IMR-90 (cell line): ENCODE results near the gene GPX6. TPM values are rescaled to one million over a fixed set of nuclear protein-coding genes. Genes with fewer than 3 reads are reported as not detected.

Experiments used
- ATAC-seq: fragments of 200-7000 bp; cut with Tn5 transposase; 2 replicates; pipeline ENCODE4 v1.9.1; 2020; ENCODE audit warnings: low read depth, mild to moderate bottlenecking, moderate library complexity
- BruUV-seq: library from RNA; stranded (reverse); fragments of 400-500 nt; replicated peaks from 2 replicates; lab custom pipeline; 2021; lab: Mats Ljungman, UMichigan
- CTCF ChIA-PET: fragments of 300-600 bp; formaldehyde crosslinking; extraction: SDS; loops from one replicate; lab custom pipeline; 2021; ENCODE audit warnings: antibody characterized with exemption; lab: Yijun Ruan, JAX
- POLR2A ChIA-PET: fragments of 300-600 bp; sonication (Branson Sonifier 250); formaldehyde crosslinking; loops from one replicate; lab custom pipeline; 2022; ENCODE audit warnings: antibody characterized with exemption; ENCODE audit not compliant: unreplicated experiment; lab: Charles Lee
- DNase-seq: peaks from one replicate; pipeline ENCODE4 v3.0.0; 2013
- H2AFZ ChIP-seq: replicated peaks from 2 replicates; pipeline ENCODE3; 2013; ENCODE audit warnings: low read length, mild to moderate bottlenecking; ENCODE audit not compliant: poor library complexity
- H2AK5ac ChIP-seq: 2 replicates; pipeline ENCODE4 v1.6.1; 2013; ENCODE audit warnings: low read depth, low read length, inconsistent platforms
- H2AK9ac ChIP-seq: replicated peaks from 2 replicates; pipeline ENCODE3; 2013; ENCODE audit warnings: mild to moderate bottlenecking, low read depth, low read length, moderate library complexity; ENCODE audit not compliant: poor library complexity
- H2BK120ac ChIP-seq: 2 replicates; pipeline ENCODE4 v1.6.1; 2013; ENCODE audit warnings: low read depth, low read length, inconsistent platforms
- H2BK15ac ChIP-seq: 3 replicates; pipeline ENCODE4 v1.6.1; 2013; ENCODE audit warnings: low read depth, low read length, inconsistent platforms
- H2BK20ac ChIP-seq: 2 replicates; pipeline ENCODE4 v1.6.1; 2013; ENCODE audit warnings: low read depth, mild to moderate bottlenecking, inconsistent platforms, low read length, moderate library complexity
- H2BK5ac ChIP-seq: 2 replicates; pipeline ENCODE4 v1.6.1; 2013; ENCODE audit warnings: mild to moderate bottlenecking, low read depth, low read length, inconsistent platforms; ENCODE audit not compliant: poor library complexity, severe bottlenecking
- H3K14ac ChIP-seq: replicated peaks from 2 replicates; pipeline ENCODE4 v1.6.1; 2013; ENCODE audit warnings: low read depth, low read length, inconsistent platforms
- H3K18ac ChIP-seq: 2 replicates; pipeline ENCODE4 v1.6.1; 2013; ENCODE audit warnings: low read depth, low read length, control low read depth
- H3K23ac ChIP-seq: 2 replicates; pipeline ENCODE4 v1.6.1; 2013; ENCODE audit warnings: low read depth, low read length, inconsistent platforms
- H3K27ac ChIP-seq: 2 replicates; pipeline ENCODE4 v1.5.1; 2013; ENCODE audit warnings: mild to moderate bottlenecking, control low read depth, low read length; ENCODE audit not compliant: insufficient read depth
- H3K27me3 ChIP-seq: 2 replicates; pipeline ENCODE4 v1.6.1; 2013; ENCODE audit warnings: low read length; ENCODE audit not compliant: control insufficient read depth, insufficient read depth
- H3K36me3 ChIP-seq: 2 replicates; pipeline ENCODE4 v1.6.1; 2013; ENCODE audit warnings: low read length, mixed read lengths; ENCODE audit not compliant: control insufficient read depth, insufficient read depth
- H3K4ac ChIP-seq: 2 replicates; pipeline ENCODE4 v1.6.1; 2013; ENCODE audit warnings: low read depth, low read length, inconsistent platforms
- H3K4me1 ChIP-seq: 2 replicates; pipeline ENCODE4 v1.6.1; 2013; ENCODE audit warnings: low read length, mixed read lengths; ENCODE audit not compliant: control insufficient read depth, insufficient read depth
- H3K4me2 ChIP-seq: 2 replicates; pipeline ENCODE4 v1.6.1; 2013; ENCODE audit warnings: low read depth, mild to moderate bottlenecking, control low read depth, low read length, moderate library complexity
- H3K4me3 ChIP-seq: 2 replicates; pipeline ENCODE4 v1.5.1; 2013; ENCODE audit warnings: low read depth, mild to moderate bottlenecking, control low read depth, low read length, moderate library complexity; ENCODE audit not compliant: insufficient read depth
- H3K56ac ChIP-seq: 2 replicates; pipeline ENCODE4 v1.6.1; 2013; ENCODE audit warnings: low read length, inconsistent platforms; ENCODE audit not compliant: insufficient read depth; ENCODE audit errors: extremely low read depth
- H3K79me1 ChIP-seq, 2 experiments: 2 replicates each; pipeline ENCODE4 v1.6.1; 2013; ENCODE audit warnings: low read length in 2 of 2, inconsistent platforms in 1 of 2, low read depth in 1 of 2
- H3K9ac ChIP-seq: 2 replicates; pipeline ENCODE4 v1.6.1; 2013; ENCODE audit warnings: low read depth, low read length, control low read depth
- H3K9me1 ChIP-seq: 2 replicates; pipeline ENCODE4 v1.6.1; 2013; ENCODE audit warnings: low read length, inconsistent platforms; ENCODE audit not compliant: insufficient read depth
- H3K9me3 ChIP-seq: 2 replicates; pipeline ENCODE4 v1.6.1; 2013; ENCODE audit warnings: low read length; ENCODE audit not compliant: control insufficient read depth, insufficient read depth
- H4K20me1 ChIP-seq: 2 replicates; pipeline ENCODE4 v1.6.1; 2013; ENCODE audit warnings: low read length, inconsistent platforms; ENCODE audit not compliant: insufficient read depth
- H4K5ac ChIP-seq: 2 replicates; pipeline ENCODE4 v1.6.1; 2013; ENCODE audit warnings: mild to moderate bottlenecking, low read depth, low read length, control low read depth
- H4K8ac ChIP-seq, 2 experiments: 2 replicates each; pipeline ENCODE4 v1.6.1; 2013; ENCODE audit warnings: low read depth in 2 of 2, low read length in 2 of 2, control low read depth in 1 of 2, inconsistent platforms in 1 of 2
- H4K91ac ChIP-seq: 2 replicates; pipeline ENCODE4 v1.6.1; 2013; ENCODE audit warnings: low read depth, low read length, inconsistent platforms; ENCODE audit not compliant: insufficient read depth
- BHLHE40 ChIP-seq: fragments of 150-350 bp; IDR thresholded peaks from 2 replicates; pipeline ENCODE4 v1.6.1; 2016; ENCODE audit warnings: mild to moderate bottlenecking, low read depth, low read length
- CHD1 ChIP-seq: IDR thresholded peaks from 2 replicates; pipeline ENCODE4 v1.6.1; 2012; ENCODE audit warnings: low read depth, low read length, improper control_type of control experiment
- CTCF ChIP-seq: conservative IDR thresholded peaks from 2 replicates; pipeline ENCODE4 v1.5.1; 2012; ENCODE audit warnings: mild to moderate bottlenecking, low read depth, low read length, improper control_type of control experiment
- ELK1 ChIP-seq: fragments of 150-350 bp; IDR thresholded peaks from 2 replicates; pipeline ENCODE4 v1.6.1; 2016; ENCODE audit warnings: low read depth, mild to moderate bottlenecking, low read length, moderate library complexity, borderline replicate concordance
- FOS ChIP-seq: fragments of 150-350 bp; IDR thresholded peaks from 2 replicates; pipeline ENCODE4 v1.6.1; 2016; ENCODE audit warnings: low read depth, low read length
- MAFK ChIP-seq: IDR thresholded peaks from 2 replicates; pipeline ENCODE4 v1.6.1; 2012; ENCODE audit warnings: low read depth, low read length, improper control_type of control experiment
- MAZ ChIP-seq: IDR thresholded peaks from 2 replicates; pipeline ENCODE4 v1.6.1; 2012; ENCODE audit warnings: low read depth, mild to moderate bottlenecking, low read length, improper control_type of control experiment, moderate library complexity, borderline replicate concordance
- MXI1 ChIP-seq: IDR thresholded peaks from 2 replicates; pipeline ENCODE4 v1.6.1; 2012; ENCODE audit warnings: low read depth, mild to moderate bottlenecking, low read length, moderate library complexity, borderline replicate concordance
- NFE2L2 ChIP-seq: fragments of 150-350 bp; IDR thresholded peaks from 2 replicates; pipeline ENCODE4 v1.6.1; 2016; ENCODE audit warnings: low read depth, mild to moderate bottlenecking, low read length
- POLR2A ChIP-seq: IDR thresholded peaks from 2 replicates; pipeline ENCODE4 v1.6.1; 2012; ENCODE audit warnings: mild to moderate bottlenecking, low read depth, low read length
- RAD21 ChIP-seq: IDR thresholded peaks from 2 replicates; pipeline ENCODE4 v1.6.1; 2012; ENCODE audit warnings: low read length, improper control_type of control experiment
- RCOR1 ChIP-seq: IDR thresholded peaks from 2 replicates; pipeline ENCODE4 v1.6.1; 2012; ENCODE audit warnings: mild to moderate bottlenecking, low read length, improper control_type of control experiment; ENCODE audit not compliant: insufficient replicate concordance
- RFX5 ChIP-seq: IDR thresholded peaks from 2 replicates; pipeline ENCODE4 v1.8.0; 2012; ENCODE audit warnings: low read depth, mild to moderate bottlenecking, low read length, moderate library complexity
- SMC3 ChIP-seq: fragments of 150-350 bp; IDR thresholded peaks from 2 replicates; pipeline ENCODE4 v1.6.1; 2016; ENCODE audit warnings: low read depth, mild to moderate bottlenecking, antibody characterized with exemption, low read length, moderate library complexity
- WGBS, 2 experiments: methylation state at CpG; one replicate each; pipeline versions ENCODE4 v1.1.5 to v1.1.7; 2013; ENCODE audit warnings: missing lambda C conversion rate in 2 of 2; ENCODE audit not compliant: insufficient read length in 1 of 2; ENCODE audit errors: extremely low coverage in 2 of 2; 5-methylcytosine and 5-hydroxymethylcytosine counted together
- dilution Hi-C: fragments of 300-500 bp; cut with HindIII; formaldehyde crosslinking; loops from one replicate; pipeline ENCODE4 v1.14.3; 2018; ENCODE audit warnings: low sequenced_read_pairs; ENCODE audit not compliant: unreplicated experiment
- in situ Hi-C: fragments of 300-500 bp; cut with MboI; formaldehyde crosslinking; loops from 3 replicates; pipeline ENCODE4 v1.14.3; 2019; ENCODE audit warnings: low sequenced_read_pairs, inconsistent platforms, mixed read lengths
- intact Hi-C: fragments of 100-400 bp; cut with micrococcal nuclease; formaldehyde crosslinking; loops from 2 replicates; pipeline ENCODE4 v1.10.0; 2022
- polyA plus RNA-seq, 3 experiments: library from polyadenylated mRNA; depleted of rRNA; stranded (reverse); fragments of >200 nt; gene quantifications; 2 replicates each; pipeline ENCODE4 v1.2.3, GENCODE V29; 2012; ENCODE audit warnings: low replicate concordance in 1 of 3
- total RNA-seq: library from RNA; depleted of rRNA; stranded (reverse); fragments of >200 nt; gene quantifications from 2 replicates; pipeline ENCODE4 v1.2.3, GENCODE V29; 2012
- TF ChIP-seq, protein P1 (sequence below): fragments of 150-350 bp; IDR thresholded peaks from 2 replicates; pipeline ENCODE4 v1.6.1; 2017; ENCODE audit warnings: mild to moderate bottlenecking, antibody characterized with exemption, low read length, low read depth

GPX6 gene
- total and polyA plus RNA-seq, 2 of the 4 experiments (the other 2 are of a cell fraction) = not detected

- H4K8ac ChIP-seq = no peak overlapping the region
- H2AK5ac ChIP-seq = no peak overlapping the region
- H3K9me3 ChIP-seq = no peaks in the 10 kb centered on the region
- no peak overlapping the region for H2BK5ac ChIP-seq
- H3K56ac ChIP-seq = no peak overlapping the region
- H3K4me3 ChIP-seq = no peak overlapping the region
- no peak overlapping the region for H2AK9ac ChIP-seq
- H4K20me1 ChIP-seq = no peaks in the 10 kb centered on the region
- H2BK120ac ChIP-seq = no peak overlapping the region
- ChIA-PET POLR2A (no interaction called here), CTCF (no interaction called here)
- H4K5ac ChIP-seq = no peak overlapping the region
- H4K91ac ChIP-seq = no peak overlapping the region
- no peaks in the 10 kb centered on the region; the same call in 1 of the 2 replicates for H3K27me3 ChIP-seq
- H3K4me1 ChIP-seq = no peaks in the 10 kb centered on the region
- H3K79me1 ChIP-seq = no peaks in the 10 kb centered on the region
- no peak overlapping the region for H3K9ac ChIP-seq
- no peak overlapping the region for H2BK20ac ChIP-seq
- H3K18ac ChIP-seq = no peak overlapping the region
- no peak overlapping the region for H3K4me2 ChIP-seq
- no peaks in the 10 kb centered on the region for H3K36me3 ChIP-seq
- DNase-seq (no peak), ATAC-seq (no peak)
- dilution Hi-C loops (no loop called here), intact Hi-C loops (no loop called here), in situ Hi-C loops (no loop called here)
- H3K23ac ChIP-seq = no peak overlapping the region
- no peak overlapping the region for H2BK15ac ChIP-seq
- H3K14ac ChIP-seq = no peak overlapping the region
- no TSS peak for BruUV-seq
- H2AFZ ChIP-seq = no peak overlapping the region
- no peak for TF ChIP-seq CTCF
- TF ChIP-seq BHLHE40 = no peak
- no peak for TF ChIP-seq ELK1
- TF ChIP-seq SMC3 = no peak
- TF ChIP-seq MAZ = no peak
- no peak for TF ChIP-seq FOS
- no peak for TF ChIP-seq RAD21
- no peak for TF ChIP-seq RCOR1
- TF ChIP-seq NFE2L2 = no peak
- no peak for TF ChIP-seq CHD1
- no peak for TF ChIP-seq MXI1
- no peak for TF ChIP-seq MAFK
- TF ChIP-seq, protein P1, sequence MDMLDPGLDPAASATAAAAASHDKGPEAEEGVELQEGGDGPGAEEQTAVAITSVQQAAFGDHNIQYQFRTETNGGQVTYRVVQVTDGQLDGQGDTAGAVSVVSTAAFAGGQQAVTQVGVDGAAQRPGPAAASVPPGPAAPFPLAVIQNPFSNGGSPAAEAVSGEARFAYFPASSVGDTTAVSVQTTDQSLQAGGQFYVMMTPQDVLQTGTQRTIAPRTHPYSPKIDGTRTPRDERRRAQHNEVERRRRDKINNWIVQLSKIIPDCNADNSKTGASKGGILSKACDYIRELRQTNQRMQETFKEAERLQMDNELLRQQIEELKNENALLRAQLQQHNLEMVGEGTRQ = no peak
- no peak for TF ChIP-seq POLR2A
- TF ChIP-seq RFX5 = no peak
- no peak overlapping the region for H3K27ac ChIP-seq
- H3K9me1 ChIP-seq = no peaks in the 10 kb centered on the region
- no CpG with 5 or more reads among the region's 2 CpGs for WGBS, 2 experiments
- no peak overlapping the region for H3K4ac ChIP-seq
These were observed 19.3 kb upstream of the GPX6 start for GRCh38 chr6:28534875-28535274.
